ENCODE results near the gene TTC7B. TPM values are rescaled to one million over a fixed set of nuclear protein-coding genes. Genes with fewer than 3 reads are reported as not detected.

Gene TTC7B
- total RNA-seq, 1 donor from 2014 or later, result 20.6 TPM

- no peak overlapping the region for H3K27ac ChIP-seq
- Mint-ChIP-seq H3K4me1 (peaks cover 48% of the 10 kb centered on the region), H3K27ac (peak overlapping the region; percentile 93), H3K4me3 (peak overlapping the region; percentile 58), H3K9me3 (peaks cover 4% of the 10 kb centered on the region), H3K36me3 (no peaks in the 10 kb centered on the region), H3K27me3 (ENCODE audit: insufficient read depth, low read depth) (peaks cover 6% of the 10 kb centered on the region)
- DNase-seq (ENCODE audit: low spot score), result peak; percentile 71
- H3F3A ChIP-seq (ENCODE audit: low read depth), result peaks cover 7% of the 10 kb centered on the region
- H3K9ac ChIP-seq, result no peak overlapping the region
- H3K4me2 ChIP-seq, result peak overlapping the region; percentile 15
- no peak overlapping the region for H3K4me3 ChIP-seq
- no peaks in the 10 kb centered on the region for H3K9me3 ChIP-seq (ENCODE audit: low read depth)
- TF ChIP-seq EZH2phosphoT487 (IDR thresholded peaks at IDR 0.05), result no peak
- no peak for TF ChIP-seq CTCF (IDR thresholded peaks at IDR 0.05)
- TF ChIP-seq EZH2 (IDR thresholded peaks at IDR 0.05), result no peak
- H3K79me2 ChIP-seq (ENCODE audit: low read depth), result no peaks in the 10 kb centered on the region
- H4K20me1 ChIP-seq (ENCODE audit: low read depth), result no peaks in the 10 kb centered on the region
- peaks cover 29% of the 10 kb centered on the region for H3K4me1 ChIP-seq
- no peaks in the 10 kb centered on the region for H3K27me3 ChIP-seq
- peak overlapping the region; percentile 2 for H2AFZ ChIP-seq (replicated peaks)
- H3K36me3 ChIP-seq, result no peaks in the 10 kb centered on the region
Observed at GRCh38 chr14:90513161-90514014, 302.8 kb downstream of the TTC7B start.

- Histone ChIP-seq H3K9ac (no peak overlapping the region), H3F3A (ENCODE audit: low read depth) (no peaks in the 10 kb centered on the region), H3K79me2 (ENCODE audit: low read depth) (no peaks in the 10 kb centered on the region), H3K27ac (no peak overlapping the region), H4K20me1 (ENCODE audit: low read depth) (no peaks in the 10 kb centered on the region), H2AFZ (replicated peaks) (no peak overlapping the region), H3K36me3 (no peaks in the 10 kb centered on the region), H3K9me3 (ENCODE audit: low read depth) (no peaks in the 10 kb centered on the region), H3K4me3 (no peak overlapping the region), H3K4me2 (peak overlapping the region; percentile 15), H3K27me3 (no peaks in the 10 kb centered on the region), H3K4me1 (peaks cover 19% of the 10 kb centered on the region)
- TF ChIP-seq EZH2 (IDR thresholded peaks at IDR 0.05), result no peak
- TF ChIP-seq EZH2phosphoT487 (IDR thresholded peaks at IDR 0.05), result no peak
- no peak for TF ChIP-seq CTCF (IDR thresholded peaks at IDR 0.05)
- Mint-ChIP-seq H3K4me3 (no peak overlapping the region), H3K27me3 (ENCODE audit: insufficient read depth, low read depth) (peaks cover 4% of the 10 kb centered on the region), H3K27ac (peak overlapping the region; percentile 93), H3K36me3 (no peaks in the 10 kb centered on the region), H3K9me3 (peaks cover 4% of the 10 kb centered on the region), H3K4me1 (peaks cover 41% of the 10 kb centered on the region)
- no peak for DNase-seq (ENCODE audit: low spot score)
Observed at GRCh38 chr14:90512329-90512991, 303.8 kb downstream of the TTC7B start.

- TF ChIP-seq CTCF (IDR thresholded peaks at IDR 0.05), result no peak
- no peak for TF ChIP-seq EZH2phosphoT487 (IDR thresholded peaks at IDR 0.05)
- no peak for TF ChIP-seq EZH2 (IDR thresholded peaks at IDR 0.05)
- Histone ChIP-seq H3K9ac (no peak overlapping the region), H3K36me3 (no peaks in the 10 kb centered on the region), H3K4me2 (no peak overlapping the region), H3K79me2 (ENCODE audit: low read depth) (no peaks in the 10 kb centered on the region), H3K4me1 (peaks cover 13% of the 10 kb centered on the region), H4K20me1 (ENCODE audit: low read depth) (no peaks in the 10 kb centered on the region), H3K9me3 (ENCODE audit: low read depth) (no peaks in the 10 kb centered on the region), H3K27me3 (no peaks in the 10 kb centered on the region), H2AFZ (replicated peaks) (no peak overlapping the region), H3F3A (ENCODE audit: low read depth) (no peaks in the 10 kb centered on the region), H3K27ac (no peak overlapping the region), H3K4me3 (no peak overlapping the region)
- Mint-ChIP-seq H3K4me3 (no peak overlapping the region), H3K36me3 (no peaks in the 10 kb centered on the region), H3K27me3 (ENCODE audit: insufficient read depth, low read depth) (peaks cover 4% of the 10 kb centered on the region), H3K27ac (peak overlapping the region; percentile 69), H3K4me1 (peaks cover 40% of the 10 kb centered on the region), H3K9me3 (peaks cover 4% of the 10 kb centered on the region)
- DNase-seq (ENCODE audit: low spot score), result no peak
Observed at GRCh38 chr14:90511795-90512328, 304.4 kb downstream of the TTC7B start.

Measured in neural progenitor cell (in vitro differentiated cells).